H1 (cell line): ENCODE data around the gene CDC42EP4. TPM values are rescaled to one million over a fixed set of nuclear protein-coding genes. Genes with fewer than 3 reads are reported as not detected.

Experiments
- CBX8 ChIP-seq: fragments of 300-800, 300-1000 bp; sonication (generic); IDR thresholded peaks from 2 replicates; pipeline ENCODE4 v1.7.1; 2016; ENCODE audit warnings: low read depth, low read length, borderline replicate concordance
- EZH2 ChIP-seq: fragments of 200-600 bp; sonication (generic); IDR thresholded peaks from 2 replicates; pipeline ENCODE4 v1.7.1; 2012; ENCODE audit warnings: low read depth, mild to moderate bottlenecking, moderate library complexity, low read length, inconsistent platforms; ENCODE audit not compliant: severe bottlenecking
- KDM1A ChIP-seq: fragments of 200-600, 300-600 bp; sonication (generic); IDR thresholded peaks from 2 replicates; pipeline ENCODE4 v1.7.1; 2016; ENCODE audit warnings: mild to moderate bottlenecking, low read length, borderline replicate concordance
- PHF8 ChIP-seq: fragments of 200-600 bp; sonication (generic); conservative IDR thresholded peaks from 2 replicates; pipeline ENCODE4 v1.7.1; 2012; ENCODE audit warnings: low read depth, mild to moderate bottlenecking, inconsistent platforms, low read length, moderate library complexity
- POLR2A ChIP-seq, 2 experiments: IDR thresholded peaks; 1 replicate in 1 of 2; 2 replicates in 1 of 2; pipeline ENCODE4 v1.6.1; 2011; ENCODE audit warnings: low read depth in 2 of 2, low read length in 2 of 2, mild to moderate bottlenecking in 2 of 2; ENCODE audit errors: control extremely low read depth in 1 of 2
- SP4 ChIP-seq: IDR thresholded peaks from 2 replicates; pipeline ENCODE4 v1.6.1; 2012; ENCODE audit warnings: low read length, inconsistent platforms
- polyA plus RNA-seq, 7 experiments: library from polyadenylated mRNA; depleted of rRNA in 3 of 7; stranded (reverse) in 5 of 7; unstranded in 2 of 7; fragments of >200 nt in 5 of 7; fragments of 200-250 nt in 2 of 7; gene quantifications; 1 replicate in 5 of 7; 2 replicates in 1 of 7; 4 replicates in 1 of 7; pipeline versions ENCODE4 v1.2.1 to v1.2.3, GENCODE V29; 2011 to 2013; ENCODE audit warnings: missing spikeins in 2 of 7, mixed read lengths in 2 of 7
- total RNA-seq: library from RNA; stranded (reverse); fragmentation: NEBNext Ultra II Directional; extraction: Animal tissue kit (Norgen Biotek cat#: 25700); gene quantifications from 2 replicates; pipeline ENCODE4 v1.2.1, GENCODE V29; 2021

CDC42EP4 gene
- total and polyA plus RNA-seq, 2 of the 8 experiments (the other 6 are each of a cell fraction or from before 2014, with no cell fraction given), result 8.8 to 12.6 TPM

- TF ChIP-seq KDM1A (no peak), POLR2A (IDR thresholded peaks at IDR 0.05; ENCODE audit: control extremely low read depth in 1 of 2, low read depth in 2 of 2, low read length in 2 of 2) (no peak), PHF8 (no peak), SP4 (no peak), CBX8 (no peak), EZH2 (no peak)
Measured at GRCh38 chr17:73284354-73284753, 27.4 kb downstream of the CDC42EP4 start (continued).
